Esophagus squamous epithelium (tissue), 4 donors: ENCODE measurements around the gene AP2A2.

Experiments
- CTCF ChIP-seq, 6 experiments: fragments of 450-650 bp in 4 of 6; fragments of 200-600 bp in 2 of 6; sonication (generic) in 2 of 6; IDR thresholded peaks; one replicate each; pipeline ENCODE4 v1.5.1; 2016 to 2019; ENCODE audit warnings: antibody characterized with exemption in 6 of 6, mild to moderate bottlenecking in 4 of 6, moderate library complexity in 4 of 6
- POLR2A ChIP-seq, 4 donors: fragments of 450-650 bp; IDR thresholded peaks; one replicate each; pipeline ENCODE4 v1.6.1; 2017; ENCODE audit warnings: antibody characterized with exemption in 4 of 4, mild to moderate bottlenecking in 4 of 4, moderate library complexity in 3 of 4

GRCh38 chr11:1030556-1030955, 104.9 kb downstream of the AP2A2 start:
- TF ChIP-seq POLR2A (IDR thresholded peaks at IDR 0.05) (no peak), CTCF (IDR thresholded peaks at IDR 0.05) (no peak)
